Stimulated activated CD4-positive, alpha-beta T cell treated with anti-CD3 and anti-CD28 coated beads, Interleukin-1b, Interleukin-23, amount 100 ng/mL, for 1 hour (primary cell): Measurements from ENCODE around the gene GSPT2.
"Not testable (repeated sequence)": the region's sequence is repeated elsewhere in the genome, so short reads cannot be mapped to it uniquely, and the experiment has no call there.

ENCODE experiments used
- DNase-seq, 2 donors: peaks; one replicate each; pipeline ENCODE4 v3.0.0-alpha.2; 2020; ENCODE audit warnings: low read depth in 2 of 2

GSPT2 gene

GRCh38 chrX:51743179-51743957 is at the start of gene GSPT2:
Gene GSPT2 (plus strand): TSS chrX:51743442. CDS start chrX:51743627, 185 bp downstream.
- DNase-seq: peak; percentile 2 to 8

- DNase-seq: no peak
Observed at GRCh38 chrX:51694254-51694653, 49.0 kb upstream of the GSPT2 start.

GRCh38 chrX:51697397-51697796 is 45.8 kb upstream of the GSPT2 start:
- DNase-seq: no peak

- not testable (repeated sequence) for DNase-seq
Observed at GRCh38 chrX:51710277-51711164, 32.7 kb upstream of the GSPT2 start, which contains the start of gene CENPVL1. Gene CENPVL1 (plus strand): TSS chrX:51710512. CDS start chrX:51710512, 0 bp downstream.

- not testable (repeated sequence) for DNase-seq
Observed at GRCh38 chrX:51712943-51713647, 30.1 kb upstream of the GSPT2 start.

- no peak for DNase-seq
Observed at GRCh38 chrX:51728202-51728601, 15.0 kb upstream of the GSPT2 start.

GRCh38 chrX:51737091-51737490 is 6.2 kb upstream of the GSPT2 start:
- no peak for DNase-seq

GRCh38 chrX:51742586-51742985 is 656 bp upstream of the GSPT2 start:
- no peak for DNase-seq

- no peak for DNase-seq
Observed at GRCh38 chrX:51747671-51748070, 4.4 kb downstream of the GSPT2 start.

- DNase-seq: no peak
Observed at GRCh38 chrX:51759055-51759839, 16.0 kb downstream of the GSPT2 start.

GRCh38 chrX:51760657-51761056 is 17.4 kb downstream of the GSPT2 start:
- no peak for DNase-seq

- DNase-seq: no peak
Observed at GRCh38 chrX:51766546-51766945, 23.3 kb downstream of the GSPT2 start.

GRCh38 chrX:51776851-51777250 is 33.6 kb downstream of the GSPT2 start:
- no peak for DNase-seq

GRCh38 chrX:51779306-51779705 is 36.1 kb downstream of the GSPT2 start:
- DNase-seq: no peak

- no peak for DNase-seq
Observed at GRCh38 chrX:51795136-51795535, 51.9 kb downstream of the GSPT2 start.
